HG02571 (cell line): Measurements from ENCODE around the gene COL20A1.
A peak's percentile ranks its signal among the peaks of the same experiment; 100 is the strongest.

Experiments
- ATAC-seq: cut with Tn5 transposase; IDR thresholded peaks from one replicate; pipeline ENCODE4 v1.9.1; 2021; ENCODE audit warnings: mild to moderate bottlenecking, moderate library complexity; ENCODE audit not compliant: unreplicated experiment

Gene COL20A1

DNA sequence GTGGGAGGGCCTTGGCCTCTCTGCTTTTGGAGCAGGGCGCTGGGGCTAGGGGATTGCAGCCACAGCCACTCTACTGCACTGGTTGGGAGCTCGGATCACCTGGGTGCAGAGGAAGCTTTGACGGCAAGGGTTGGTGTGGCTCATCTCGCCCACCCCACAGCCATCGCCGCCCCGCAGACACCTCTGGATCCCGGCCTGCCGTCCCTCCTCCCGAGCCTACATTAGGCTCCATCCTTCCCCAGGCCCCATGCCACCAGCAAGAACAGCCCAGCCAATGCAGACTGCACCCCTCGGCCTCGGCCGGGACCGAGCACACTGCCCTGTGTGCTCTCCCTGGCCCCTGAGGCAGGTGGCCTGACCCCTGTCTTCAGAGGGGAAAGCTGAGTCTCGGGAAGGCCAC lies 32.5 kb upstream of the COL20A1 start:
- no peak for ATAC-seq

DNA sequence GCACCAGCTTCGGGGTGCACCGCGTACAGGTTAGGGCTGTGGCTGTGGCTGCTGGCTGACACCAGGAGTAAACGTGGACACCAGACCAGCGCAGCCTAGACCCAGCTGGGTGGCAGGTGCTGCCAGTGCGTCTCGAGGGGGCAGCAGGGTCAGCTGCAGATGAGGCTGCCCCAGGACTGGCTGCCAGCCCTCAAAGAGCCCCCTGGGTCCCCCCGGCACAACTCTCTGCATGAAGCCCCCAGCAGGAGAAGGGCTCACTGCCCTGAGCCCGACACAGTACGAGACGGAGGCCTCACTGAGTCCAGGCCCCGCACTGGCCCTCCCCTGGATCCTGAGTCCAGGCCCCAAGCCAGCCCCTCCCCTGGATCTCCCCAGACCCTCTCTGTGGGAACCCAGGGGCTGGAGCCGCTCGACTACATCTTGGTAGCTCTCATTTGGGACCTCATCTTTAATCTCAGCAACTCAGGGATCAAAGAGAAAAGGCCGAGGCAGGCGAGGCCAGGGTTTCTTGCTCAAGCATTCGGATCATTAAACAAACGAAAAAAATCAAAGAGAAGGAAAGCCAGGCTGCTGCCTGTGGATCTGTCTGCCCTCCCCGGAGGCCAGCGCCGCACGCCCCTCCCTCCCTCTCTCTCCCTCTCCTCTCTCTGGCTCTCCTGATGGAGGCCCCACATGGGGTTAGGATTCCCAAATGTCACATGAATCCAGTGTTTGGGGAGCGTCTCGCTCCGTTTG lies 31.8 kb upstream of the COL20A1 start:
- no peak for ATAC-seq

DNA sequence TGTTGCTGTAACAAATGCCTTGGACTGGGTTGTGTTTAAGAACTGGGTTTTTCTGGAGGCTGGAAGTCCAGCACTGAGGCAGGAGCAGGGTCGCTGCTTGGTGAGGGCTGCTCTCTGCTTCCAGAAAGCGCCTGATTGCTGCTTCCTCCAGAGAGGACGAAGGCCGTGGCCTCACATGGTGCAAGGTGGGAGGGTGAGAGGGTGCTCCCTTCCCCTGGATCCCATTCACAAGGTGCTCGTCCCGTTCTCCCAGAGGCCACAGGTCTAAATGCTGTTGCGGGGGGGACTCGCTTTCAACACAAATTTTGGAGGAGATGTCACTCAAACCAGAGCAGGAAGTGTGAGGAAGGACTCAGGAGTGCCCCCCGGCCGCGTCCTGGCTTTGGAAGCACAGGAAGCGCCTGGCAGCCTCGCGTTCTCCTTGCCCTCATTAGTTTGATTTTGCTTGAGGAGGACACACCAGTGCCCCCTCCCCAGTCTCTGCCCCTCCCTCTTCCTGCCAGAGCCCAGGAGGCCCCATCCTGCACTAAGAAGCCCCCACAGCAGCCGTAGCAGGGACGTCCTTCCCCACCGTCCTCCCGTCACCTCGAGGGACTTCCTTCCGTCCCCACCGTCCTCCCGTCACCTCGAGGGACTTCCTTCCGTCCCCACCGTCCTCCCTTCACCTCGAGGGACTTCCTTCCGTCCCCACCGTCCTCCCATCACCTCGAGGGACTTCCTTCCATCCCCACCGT lies 31.0 kb upstream of the COL20A1 start:
- no peak for ATAC-seq

DNA sequence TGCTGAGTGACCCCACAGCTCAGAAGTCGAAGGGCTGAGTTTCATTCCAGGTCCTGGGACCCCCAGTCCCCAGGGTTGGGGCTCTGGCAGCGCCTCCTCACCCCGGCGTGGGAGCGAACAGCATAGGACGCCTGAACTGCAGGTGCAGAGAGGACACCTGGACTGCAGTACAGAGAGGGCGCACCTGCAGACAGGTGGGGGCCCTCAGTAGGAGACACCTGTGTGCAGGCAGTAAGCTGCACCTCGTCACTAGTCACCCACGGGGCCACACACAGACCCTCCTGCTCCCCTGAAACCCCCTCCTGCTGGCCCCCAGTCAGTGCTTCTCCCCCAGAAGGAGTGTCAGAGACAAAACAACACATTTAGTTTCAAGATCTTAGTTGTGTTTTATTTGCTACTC lies 30.1 kb upstream of the COL20A1 start:
- ATAC-seq, result no peak

DNA sequence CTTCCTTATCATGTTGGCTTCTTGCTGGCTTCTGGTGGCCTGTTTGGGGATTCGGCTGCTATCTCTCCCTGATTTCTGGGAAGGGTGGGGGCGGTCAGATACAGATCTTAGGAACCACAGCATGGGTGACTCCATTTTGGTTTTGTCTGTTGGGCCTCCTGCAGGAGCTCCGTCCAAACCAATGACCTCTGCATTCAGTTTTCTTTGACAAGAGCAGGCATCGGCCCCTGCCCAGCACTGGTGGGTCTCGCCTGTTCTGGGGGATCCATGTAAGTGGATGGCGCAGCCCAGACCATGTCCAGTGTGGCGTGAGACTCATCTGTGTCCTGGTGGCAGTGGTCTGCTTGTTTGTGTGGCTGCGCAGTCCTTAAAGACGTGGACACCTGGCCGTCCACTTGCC lies 29.0 kb upstream of the COL20A1 start:
- no peak for ATAC-seq

DNA sequence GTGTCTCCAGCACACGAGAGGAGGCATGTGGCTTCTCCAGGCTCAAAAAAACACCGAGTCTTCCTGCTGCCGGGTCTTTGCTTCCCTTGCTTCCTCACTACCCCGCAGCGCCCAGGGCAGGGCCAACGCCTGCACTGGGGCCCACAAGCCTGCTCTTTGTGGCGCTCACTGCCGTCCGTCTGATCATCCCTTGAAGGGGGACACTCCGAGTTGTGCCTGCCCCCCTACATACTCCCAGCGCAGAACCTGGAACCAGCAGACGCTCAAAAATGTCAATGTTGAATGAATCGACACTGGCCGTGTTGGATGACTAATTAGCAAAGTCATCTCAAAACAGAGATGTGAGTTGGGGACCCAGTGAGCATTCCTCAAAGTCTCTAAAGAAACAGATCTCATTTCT lies 28.5 kb upstream of the COL20A1 start:
- ATAC-seq, result no peak

DNA sequence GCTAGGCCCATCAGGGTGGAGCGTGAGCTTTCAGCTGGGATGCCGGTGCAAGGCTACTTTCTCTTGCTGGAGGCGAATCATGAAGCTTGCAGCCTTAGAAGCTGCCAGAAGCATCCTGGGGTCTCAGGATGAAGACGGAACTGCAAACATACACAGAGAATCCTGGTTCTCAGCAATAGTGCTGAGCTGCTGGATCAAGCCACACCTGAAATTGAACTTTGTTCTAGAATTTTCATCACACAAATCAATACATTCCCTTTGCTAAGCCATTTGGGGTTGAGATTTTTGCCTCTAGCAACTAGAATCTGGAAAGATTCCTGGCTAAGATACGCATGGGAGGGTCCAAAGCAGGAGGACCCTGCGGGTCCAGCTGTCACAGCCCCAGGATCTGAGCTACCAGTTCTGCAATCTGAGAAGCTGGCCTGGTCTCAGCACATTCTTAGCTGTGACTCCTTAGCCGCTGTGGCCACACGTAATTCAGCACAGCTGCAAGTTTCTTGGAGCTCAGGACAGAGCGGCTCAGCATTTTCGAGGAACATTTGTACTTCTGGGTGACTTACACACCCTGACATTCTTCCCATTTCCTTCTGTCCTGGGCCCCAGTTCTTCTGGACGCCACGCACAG lies 27.0 kb upstream of the COL20A1 start:
- no peak for ATAC-seq

DNA sequence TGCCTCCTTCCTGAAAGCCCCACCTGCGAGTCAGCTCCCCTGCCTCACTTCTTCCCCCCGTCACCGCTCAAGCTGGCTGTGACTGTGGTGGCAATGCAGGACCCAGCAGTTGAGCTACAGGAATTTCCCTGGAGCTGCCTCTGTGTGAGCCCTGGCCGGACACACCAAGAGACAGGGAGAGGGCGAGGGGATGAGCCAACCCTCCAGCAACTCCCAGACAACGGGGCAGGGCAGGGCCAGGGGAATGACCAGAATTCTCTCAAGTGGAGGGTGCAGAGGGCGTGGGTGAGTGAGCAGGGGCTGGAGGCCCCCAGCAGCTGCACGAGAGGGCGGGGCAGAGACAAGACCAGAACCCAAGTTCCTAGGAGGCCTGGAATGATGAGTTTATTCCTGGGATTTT lies 25.3 kb upstream of the COL20A1 start:
- no peak for ATAC-seq

DNA sequence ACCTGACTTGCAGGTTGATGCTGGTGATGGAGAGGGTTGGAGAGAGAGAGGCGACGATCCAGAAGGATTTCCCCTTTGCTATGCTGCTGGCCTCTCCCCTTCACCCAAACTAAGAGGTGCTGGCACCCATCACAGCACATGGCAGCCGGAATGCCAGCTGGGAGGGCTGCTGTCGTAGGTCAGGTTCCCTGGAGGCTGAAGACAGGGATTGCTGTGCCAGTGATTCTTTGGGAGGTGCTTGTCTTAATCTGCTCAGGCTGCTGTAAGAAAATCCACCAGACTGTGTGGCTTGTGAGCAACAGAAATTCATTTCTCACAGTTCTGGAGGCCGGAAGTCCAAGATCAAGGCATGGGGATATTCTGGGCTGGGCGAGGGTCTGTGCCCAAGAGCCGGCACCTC lies 24.7 kb upstream of the COL20A1 start:
- no peak for ATAC-seq

DNA sequence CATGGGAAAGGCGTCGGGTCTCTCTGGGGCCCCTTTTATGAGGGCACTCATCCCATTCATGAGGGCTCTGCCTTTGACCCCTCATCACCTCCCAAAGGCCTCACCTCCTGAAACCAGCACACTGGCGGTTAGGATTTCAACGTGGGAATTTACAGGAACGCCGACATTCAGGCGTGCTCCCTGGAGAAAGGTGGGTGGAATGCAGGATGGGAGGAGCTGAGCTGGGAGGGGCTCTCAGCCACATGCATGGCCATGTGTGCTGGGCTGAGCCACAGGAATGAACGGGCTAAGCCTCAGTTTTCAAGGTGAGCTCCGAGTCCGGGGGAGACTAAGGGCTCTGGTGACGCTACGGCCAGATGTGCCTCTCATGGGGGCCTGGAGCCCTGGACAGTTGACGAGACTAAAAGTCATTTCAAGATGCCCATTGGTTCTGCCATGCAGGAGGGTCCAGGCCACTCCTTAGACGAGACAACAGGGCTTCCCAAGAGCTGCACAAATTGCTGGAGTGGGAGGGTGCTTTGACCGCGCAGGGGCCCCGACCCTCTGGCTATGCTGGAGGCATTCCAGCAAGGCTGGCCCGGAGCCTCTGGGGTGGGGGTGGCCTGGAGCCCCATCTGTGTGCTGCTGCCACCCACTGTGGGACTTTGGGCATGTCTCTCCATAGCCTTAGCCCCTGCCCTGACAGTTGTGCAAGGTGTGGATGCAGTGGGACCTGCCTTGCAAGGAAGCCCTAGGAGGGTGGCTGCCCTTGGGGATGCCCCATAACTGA lies 24.1 kb upstream of the COL20A1 start:
- ATAC-seq, result no peak

DNA sequence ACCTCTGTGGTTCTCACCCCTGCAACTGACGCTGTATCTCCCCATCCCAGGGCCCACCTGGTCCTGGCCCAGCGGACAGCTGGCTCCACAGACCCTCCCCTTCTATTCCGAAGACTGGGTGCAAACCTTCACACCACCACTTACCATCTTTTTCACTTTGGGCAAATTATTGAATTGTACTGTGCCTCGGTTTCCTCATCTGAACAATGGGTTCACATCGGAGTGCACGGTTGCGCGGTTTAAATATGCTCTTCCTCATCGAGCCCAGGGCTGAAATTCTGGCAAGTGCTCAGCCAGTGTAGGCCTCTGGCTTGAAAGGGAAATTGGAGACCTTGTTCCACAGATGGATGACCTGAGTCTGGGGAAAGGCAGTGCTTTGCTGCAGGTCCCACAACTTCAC lies 23.3 kb upstream of the COL20A1 start:
- ATAC-seq, result no peak

DNA sequence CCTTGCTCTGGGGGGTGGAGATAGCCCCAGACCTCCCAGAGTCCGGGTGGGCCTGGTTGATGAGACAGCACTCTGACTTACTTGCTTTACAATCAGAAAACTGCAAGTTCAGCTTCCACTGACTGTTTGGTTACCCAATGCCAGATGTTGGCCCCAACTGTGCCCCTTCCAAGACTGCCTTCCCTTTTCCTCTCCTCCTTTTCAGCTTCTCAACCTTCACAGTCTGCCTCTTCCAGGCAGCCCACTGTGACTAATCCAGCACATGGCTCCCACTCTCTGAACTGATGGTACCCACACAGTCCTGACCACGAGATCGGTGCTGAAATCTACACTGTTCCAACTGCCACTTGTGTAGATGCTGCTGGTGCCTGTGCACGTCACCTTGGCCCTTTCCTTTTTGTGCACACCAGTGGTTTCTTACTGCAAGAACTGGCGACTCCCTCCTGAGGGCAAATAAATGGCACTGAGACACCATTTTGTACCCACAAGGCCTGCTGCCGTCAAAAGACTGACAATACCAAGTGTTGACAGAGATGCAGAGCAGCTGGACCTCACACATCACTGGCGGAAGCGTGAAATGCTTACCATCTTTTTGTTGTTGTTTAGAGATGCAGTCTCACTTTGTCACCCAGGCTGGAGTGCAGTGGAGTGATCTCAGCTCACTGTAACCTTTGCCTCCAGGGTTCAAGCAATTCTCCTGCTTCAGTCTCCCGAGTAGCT lies 22.2 kb upstream of the COL20A1 start:
- no peak for ATAC-seq

DNA sequence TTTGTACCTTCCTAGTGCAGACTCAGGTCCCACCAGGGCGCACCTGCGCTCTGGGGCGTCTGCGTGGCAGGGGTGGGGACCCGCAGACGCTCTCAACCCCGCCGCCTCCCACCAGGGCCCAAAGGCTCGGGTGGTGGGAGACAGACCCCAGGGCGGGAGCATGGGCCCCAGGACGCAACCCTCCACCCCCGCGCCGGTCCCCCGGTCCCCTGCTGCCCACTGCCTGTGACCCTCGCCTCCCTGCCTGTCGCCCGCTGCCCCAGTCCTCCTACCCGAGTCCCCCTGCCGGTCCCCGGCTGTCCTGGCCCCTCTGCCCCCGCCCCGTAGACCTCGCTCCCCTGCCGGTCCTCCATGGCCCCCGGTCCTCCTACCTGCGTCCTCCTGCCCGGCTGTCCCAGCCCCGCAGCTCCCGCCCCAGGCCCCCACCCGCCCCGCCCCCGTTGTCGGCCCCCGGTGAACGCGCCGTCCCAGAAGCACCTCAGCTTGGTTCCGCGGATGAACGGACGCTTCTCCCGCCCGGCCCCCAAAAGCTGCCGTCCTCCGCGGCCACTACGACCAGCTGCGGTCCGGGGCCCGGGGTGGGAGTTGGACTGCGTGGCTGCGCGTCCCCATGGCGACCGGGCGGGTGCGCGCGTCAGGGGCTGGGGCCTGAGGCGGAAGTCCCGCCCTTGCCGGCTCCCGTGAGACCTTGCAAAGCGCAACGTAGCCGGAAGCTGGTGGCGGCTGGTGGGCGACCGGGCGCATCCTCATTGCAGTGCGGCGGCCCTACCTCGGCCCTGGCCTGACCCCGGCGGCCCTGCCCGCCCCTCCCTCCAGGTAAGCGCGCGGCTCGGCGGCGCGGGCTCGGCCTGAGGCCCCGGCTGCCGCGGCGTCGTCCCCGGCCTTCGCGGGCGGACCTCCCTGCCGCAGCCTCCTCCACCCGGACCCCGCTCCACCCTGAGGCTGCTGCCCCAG lies 20.6 kb upstream of the COL20A1 start, which contains the start of gene ARFGAP1:
Gene ARFGAP1, plus strand, starts transcription at position 709 of the 954 bp plus-strand sequence. CDS start 2,768 bp downstream, outside the sequence.
- ATAC-seq, result peak; percentile 75

DNA sequence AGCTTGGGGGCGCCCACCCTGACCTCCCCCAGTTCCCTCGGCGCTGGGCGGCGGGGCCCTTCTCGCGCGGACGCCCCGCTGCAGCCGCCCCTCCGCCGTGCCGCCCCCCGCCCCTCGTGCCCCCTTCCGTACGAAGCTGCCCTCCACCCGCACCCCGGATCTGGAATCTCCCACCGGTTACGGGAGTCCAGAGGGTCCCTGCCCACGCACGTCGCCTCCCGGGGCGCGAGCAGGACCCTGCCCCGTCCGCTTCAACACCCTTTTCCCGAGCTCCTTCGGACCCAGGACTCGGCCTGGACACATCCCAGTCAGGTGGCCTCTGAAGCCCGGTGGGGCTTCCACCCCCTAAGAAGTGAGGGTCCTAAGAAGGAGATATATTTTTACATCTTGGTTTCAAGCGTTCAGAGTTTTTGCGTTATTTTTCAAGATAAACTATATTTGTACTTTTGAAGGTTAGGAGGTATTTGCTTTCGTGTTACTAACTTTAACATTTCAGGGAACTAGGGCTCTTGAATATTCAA lies 19.9 kb upstream of the COL20A1 start:
- ATAC-seq, result no peak

DNA sequence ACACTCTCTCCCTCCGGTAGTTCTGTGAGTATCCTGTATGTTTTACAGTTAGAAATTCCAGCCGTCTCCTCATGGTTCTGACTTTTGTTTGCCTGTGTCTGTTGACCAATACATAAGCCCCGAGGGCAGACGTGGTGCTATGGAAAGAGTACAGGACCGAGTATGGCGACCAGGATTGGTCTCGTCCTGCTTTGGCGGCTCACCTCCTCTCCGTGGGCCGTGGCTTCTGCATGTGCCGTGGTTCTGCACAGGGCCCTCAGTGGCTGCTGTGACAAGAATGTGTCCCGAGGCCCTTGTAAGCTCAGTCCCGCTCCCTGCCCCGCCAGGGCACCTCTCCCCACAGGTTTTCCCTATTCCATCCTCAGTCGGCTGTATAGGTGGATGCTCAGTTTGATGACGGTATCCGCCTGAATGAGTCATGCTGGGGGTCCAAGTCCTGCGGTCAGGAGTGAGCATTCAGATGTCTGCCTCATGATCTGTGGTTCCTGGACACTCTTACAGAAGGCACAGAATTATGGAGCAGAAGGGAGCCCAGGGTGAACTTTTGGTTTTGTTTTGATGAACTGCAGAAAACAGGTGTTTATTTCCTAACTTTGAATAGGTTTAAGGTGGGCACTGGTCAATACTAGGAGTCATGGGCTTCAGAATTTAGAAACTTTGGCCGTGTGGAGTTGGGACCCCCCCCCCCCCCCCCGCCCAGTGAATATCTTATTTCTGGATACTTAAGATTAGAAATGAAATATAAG lies 19.2 kb upstream of the COL20A1 start:
- no peak for ATAC-seq

DNA sequence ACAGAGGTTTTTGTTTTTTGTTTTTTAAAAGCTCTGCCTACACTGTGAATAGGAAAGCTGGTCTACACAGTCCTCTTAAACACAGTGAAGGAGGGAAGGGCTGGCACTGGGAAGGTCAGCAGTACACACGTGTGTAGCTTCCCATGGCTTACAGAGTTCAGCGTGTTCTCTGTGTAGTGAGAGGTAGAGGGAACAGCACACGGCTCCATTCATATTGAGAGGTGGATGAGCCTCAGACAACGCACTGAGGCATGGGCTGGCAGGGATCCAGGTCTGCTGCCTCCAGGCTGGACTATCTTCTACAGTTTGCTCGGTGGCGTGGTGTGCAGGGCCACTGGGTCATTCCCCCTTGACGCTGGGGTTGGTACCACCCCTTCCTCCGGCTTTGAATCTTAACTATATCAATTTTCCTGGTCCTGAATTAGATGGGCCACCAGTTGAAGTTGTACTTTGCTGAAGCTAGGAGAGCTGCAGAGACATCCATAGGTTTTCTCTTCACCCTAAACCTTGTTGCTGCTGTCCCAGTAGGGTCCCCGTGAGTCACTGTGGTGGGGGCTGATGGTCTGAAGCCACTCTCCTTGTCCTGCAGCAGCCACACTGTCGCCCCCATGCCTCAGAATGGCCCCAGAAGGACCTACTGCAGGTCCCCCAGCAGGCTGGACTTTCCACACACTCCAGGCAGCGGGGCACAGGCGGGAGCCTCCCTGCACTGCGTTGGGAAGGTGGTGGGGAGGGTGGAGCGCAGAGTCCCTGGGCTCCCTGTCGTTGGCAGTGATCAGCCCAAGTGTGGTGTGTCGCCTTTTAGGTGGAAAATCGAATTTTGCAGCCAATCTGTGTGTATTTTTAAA lies 18.4 kb upstream of the COL20A1 start:
- no peak for ATAC-seq

DNA sequence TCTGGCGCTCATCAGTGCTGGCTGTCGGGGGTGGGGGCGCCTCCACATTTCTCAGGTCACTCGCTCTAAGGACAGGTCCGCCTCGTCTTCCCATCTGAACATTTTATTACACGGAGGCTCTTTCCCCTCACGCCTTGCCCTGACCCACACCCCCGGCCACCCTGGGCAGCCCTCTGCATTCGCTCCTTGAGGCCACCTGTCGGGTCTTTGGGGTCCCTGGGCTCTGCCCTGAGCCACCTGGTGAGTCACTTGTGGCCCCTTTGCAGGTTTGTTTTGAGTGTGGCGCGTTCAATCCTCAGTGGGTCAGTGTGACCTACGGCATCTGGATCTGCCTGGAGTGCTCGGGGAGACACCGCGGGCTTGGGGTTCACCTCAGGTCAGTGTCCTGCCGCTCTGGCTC lies 17.2 kb upstream of the COL20A1 start:
- ATAC-seq, result no peak

DNA sequence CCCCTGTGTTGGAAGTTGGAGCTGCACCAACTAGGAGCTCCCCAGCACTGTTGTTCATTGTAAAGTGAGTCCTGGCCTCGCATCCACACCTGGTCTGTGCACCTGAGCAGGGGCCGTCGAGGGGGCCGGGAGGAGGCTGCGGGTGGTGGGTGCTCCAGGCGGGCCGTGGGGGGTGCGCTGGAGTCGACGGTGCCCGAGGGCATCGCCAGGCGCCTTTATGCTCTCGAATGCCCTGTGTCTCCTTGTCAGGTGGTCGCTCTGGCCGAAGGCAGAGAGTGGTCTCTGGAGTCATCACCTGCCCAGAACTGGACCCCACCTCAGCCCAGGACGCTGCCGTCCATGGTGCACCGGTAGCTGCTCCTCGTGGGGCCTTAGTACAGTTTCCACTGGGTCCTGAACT lies 16.0 kb upstream of the COL20A1 start:
- no peak for ATAC-seq
